Stimulated activated CD8-positive, alpha-beta memory T cell treated with anti-CD3 and anti-CD28 coated beads, Interleukin-4, amount 100 ng/mL, for 4 hours (primary cell): ENCODE data around the gene C1QTNF5.
A peak's percentile ranks its signal among the peaks of the same experiment; 100 is the strongest.

Experiments
- DNase-seq, 2 donors: peaks; one replicate each; pipeline ENCODE4 v3.0.0-alpha.2; 2020; ENCODE audit warnings: low read depth in 2 of 2, low spot score in 1 of 2

The C1QTNF5 gene

GRCh38 chr11:119338318-119338890, 2.3 kb downstream of the C1QTNF5 start:
- DNase-seq: peak in 1 of 2 donors; percentile 39

GRCh38 chr11:119337581-119338317, 2.9 kb downstream of the C1QTNF5 start:
- DNase-seq: no peak

GRCh38 chr11:119336744-119337469, 3.8 kb downstream of the C1QTNF5 start:
- DNase-seq: no peak

GRCh38 chr11:119335655-119336543, 4.8 kb downstream of the C1QTNF5 start:
- no peak for DNase-seq

- no peak for DNase-seq
These were observed 5.5 kb downstream of the C1QTNF5 start for GRCh38 chr11:119335091-119335654.

GRCh38 chr11:119334174-119334930, 6.3 kb downstream of the C1QTNF5 start, which contains the start of gene RNF26:
TSS of gene RNF26 (plus strand) at chr11:119334527. CDS start at chr11:119335123, 596 bp downstream.
- peak; percentile 89 to 92 for DNase-seq

- DNase-seq: no peak
These were observed 8.4 kb downstream of the C1QTNF5 start for GRCh38 chr11:119332111-119332765.

- DNase-seq: no peak
These were observed 10.4 kb downstream of the C1QTNF5 start for GRCh38 chr11:119330237-119330636.

- no peak for DNase-seq
These were observed 11.4 kb downstream of the C1QTNF5 start for GRCh38 chr11:119329320-119329719.

GRCh38 chr11:119324189-119324588, 16.5 kb downstream of the C1QTNF5 start:
- no peak for DNase-seq

GRCh38 chr11:119323532-119324033, 17.1 kb downstream of the C1QTNF5 start:
- DNase-seq: peak; percentile 49 to 78

- no peak for DNase-seq
These were observed 17.7 kb downstream of the C1QTNF5 start for GRCh38 chr11:119322921-119323531.

GRCh38 chr11:119322360-119322739, 18.3 kb downstream of the C1QTNF5 start:
- DNase-seq: no peak

- no peak for DNase-seq
These were observed 19.7 kb downstream of the C1QTNF5 start for GRCh38 chr11:119320776-119321524.

- no peak for DNase-seq
These were observed 20.4 kb downstream of the C1QTNF5 start for GRCh38 chr11:119320240-119320775.

- DNase-seq: no peak
These were observed 20.9 kb downstream of the C1QTNF5 start for GRCh38 chr11:119319700-119320239.

- no peak for DNase-seq
These were observed 21.5 kb downstream of the C1QTNF5 start for GRCh38 chr11:119319136-119319699.
